ENCODE data around the gene SHISA6. TPM values are rescaled to one million over a fixed set of nuclear protein-coding genes. Genes with fewer than 3 reads are reported as not detected.

SHISA6 gene
- total RNA-seq, 1 experiment from 2014 or later: not detected

GRCh38 chr17:11406716-11407115 lies 165.7 kb downstream of the SHISA6 start:
- TF ChIP-seq TCF7L2 (IDR thresholded peaks at IDR 0.05; ENCODE audit: low read depth, low read length): no peak
- TF ChIP-seq, protein P1, sequence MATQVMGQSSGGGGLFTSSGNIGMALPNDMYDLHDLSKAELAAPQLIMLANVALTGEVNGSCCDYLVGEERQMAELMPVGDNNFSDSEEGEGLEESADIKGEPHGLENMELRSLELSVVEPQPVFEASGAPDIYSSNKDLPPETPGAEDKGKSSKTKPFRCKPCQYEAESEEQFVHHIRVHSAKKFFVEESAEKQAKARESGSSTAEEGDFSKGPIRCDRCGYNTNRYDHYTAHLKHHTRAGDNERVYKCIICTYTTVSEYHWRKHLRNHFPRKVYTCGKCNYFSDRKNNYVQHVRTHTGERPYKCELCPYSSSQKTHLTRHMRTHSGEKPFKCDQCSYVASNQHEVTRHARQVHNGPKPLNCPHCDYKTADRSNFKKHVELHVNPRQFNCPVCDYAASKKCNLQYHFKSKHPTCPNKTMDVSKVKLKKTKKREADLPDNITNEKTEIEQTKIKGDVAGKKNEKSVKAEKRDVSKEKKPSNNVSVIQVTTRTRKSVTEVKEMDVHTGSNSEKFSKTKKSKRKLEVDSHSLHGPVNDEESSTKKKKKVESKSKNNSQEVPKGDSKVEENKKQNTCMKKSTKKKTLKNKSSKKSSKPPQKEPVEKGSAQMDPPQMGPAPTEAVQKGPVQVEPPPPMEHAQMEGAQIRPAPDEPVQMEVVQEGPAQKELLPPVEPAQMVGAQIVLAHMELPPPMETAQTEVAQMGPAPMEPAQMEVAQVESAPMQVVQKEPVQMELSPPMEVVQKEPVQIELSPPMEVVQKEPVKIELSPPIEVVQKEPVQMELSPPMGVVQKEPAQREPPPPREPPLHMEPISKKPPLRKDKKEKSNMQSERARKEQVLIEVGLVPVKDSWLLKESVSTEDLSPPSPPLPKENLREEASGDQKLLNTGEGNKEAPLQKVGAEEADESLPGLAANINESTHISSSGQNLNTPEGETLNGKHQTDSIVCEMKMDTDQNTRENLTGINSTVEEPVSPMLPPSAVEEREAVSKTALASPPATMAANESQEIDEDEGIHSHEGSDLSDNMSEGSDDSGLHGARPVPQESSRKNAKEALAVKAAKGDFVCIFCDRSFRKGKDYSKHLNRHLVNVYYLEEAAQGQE (IDR thresholded peaks at IDR 0.05; ENCODE audit: insufficient read depth in 1 of 2, low read depth in 2 of 2, low read length in 1 of 2): no peak
- no peak for TF ChIP-seq SIN3A (IDR thresholded peaks at IDR 0.05; ENCODE audit: borderline replicate concordance, insufficient read depth, low read depth, low read length)
- TF ChIP-seq, protein P2, sequence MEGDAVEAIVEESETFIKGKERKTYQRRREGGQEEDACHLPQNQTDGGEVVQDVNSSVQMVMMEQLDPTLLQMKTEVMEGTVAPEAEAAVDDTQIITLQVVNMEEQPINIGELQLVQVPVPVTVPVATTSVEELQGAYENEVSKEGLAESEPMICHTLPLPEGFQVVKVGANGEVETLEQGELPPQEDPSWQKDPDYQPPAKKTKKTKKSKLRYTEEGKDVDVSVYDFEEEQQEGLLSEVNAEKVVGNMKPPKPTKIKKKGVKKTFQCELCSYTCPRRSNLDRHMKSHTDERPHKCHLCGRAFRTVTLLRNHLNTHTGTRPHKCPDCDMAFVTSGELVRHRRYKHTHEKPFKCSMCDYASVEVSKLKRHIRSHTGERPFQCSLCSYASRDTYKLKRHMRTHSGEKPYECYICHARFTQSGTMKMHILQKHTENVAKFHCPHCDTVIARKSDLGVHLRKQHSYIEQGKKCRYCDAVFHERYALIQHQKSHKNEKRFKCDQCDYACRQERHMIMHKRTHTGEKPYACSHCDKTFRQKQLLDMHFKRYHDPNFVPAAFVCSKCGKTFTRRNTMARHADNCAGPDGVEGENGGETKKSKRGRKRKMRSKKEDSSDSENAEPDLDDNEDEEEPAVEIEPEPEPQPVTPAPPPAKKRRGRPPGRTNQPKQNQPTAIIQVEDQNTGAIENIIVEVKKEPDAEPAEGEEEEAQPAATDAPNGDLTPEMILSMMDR (IDR thresholded peaks at IDR 0.05): no peak
- no peak for TF ChIP-seq POLR2AphosphoS5 (IDR thresholded peaks at IDR 0.05; ENCODE audit: low read depth, low read length)
- Histone ChIP-seq H3K27ac (ENCODE audit: low read length) (no peak overlapping the region), H3K4me1 (ENCODE audit: control insufficient read depth, insufficient read depth, low read length) (no peaks in the 10 kb centered on the region), H3K36me3 (ENCODE audit: control insufficient read depth, insufficient read depth, low read length) (no peaks in the 10 kb centered on the region), H3K4me3 (ENCODE audit: low read depth in 2 of 2, low read length in 2 of 2) (no peak overlapping the region), H3K27me3 (ENCODE audit: control insufficient read depth, insufficient read depth, low read length) (no peaks in the 10 kb centered on the region), H3K9me3 (ENCODE audit: control insufficient read depth, insufficient read depth, low read depth, low read length) (no peaks in the 10 kb centered on the region)
- in situ Hi-C loops (cut with HindIII; ENCODE audit: low pct_unique_long_range_greater_than_20kb, low sequenced_read_pairs): no loop called here
- ATAC-seq (no peak), DNase-seq (ENCODE audit: low read depth, low spot score) (no peak)
- intact Hi-C loops (cut with micrococcal nuclease; ENCODE audit: unreplicated experiment): no loop called here
- ChIA-PET POLR2A (no interaction called here), CTCF (no interaction called here)
- BruUV-seq (replicated peaks): no TSS peak

DNA sequence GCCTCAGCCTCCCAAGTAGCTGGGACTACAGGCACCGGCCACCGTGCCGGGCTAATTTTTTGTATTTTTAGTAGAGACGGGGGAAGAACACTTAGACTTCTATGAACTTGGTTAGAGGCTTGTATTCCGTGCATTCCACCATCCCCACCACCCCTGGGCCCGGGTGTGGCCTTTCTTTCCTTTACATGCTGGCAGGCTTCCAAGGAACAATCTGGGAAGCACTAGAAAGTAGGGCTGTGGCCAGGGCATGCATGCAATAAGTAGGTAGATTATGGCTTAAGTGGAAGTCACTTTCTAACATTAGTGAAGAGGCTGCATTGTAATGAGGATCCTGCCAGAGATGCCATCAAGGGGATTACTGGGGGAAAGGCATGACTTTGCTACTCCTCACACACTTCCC lies 171.6 kb downstream of the SHISA6 start:
- no TSS peak for BruUV-seq (replicated peaks)
- in situ Hi-C loops (cut with HindIII; ENCODE audit: low pct_unique_long_range_greater_than_20kb, low sequenced_read_pairs): no loop called here
- POLR2A ChIA-PET: no interaction called here

More for the DNA sequence above, 171.6 kb downstream of the SHISA6 start:
- no peaks in the 10 kb centered on the region for H3K4me1 ChIP-seq (ENCODE audit: control insufficient read depth, insufficient read depth, low read length)
- H3K9me3 ChIP-seq (ENCODE audit: control insufficient read depth, insufficient read depth, low read depth, low read length): no peaks in the 10 kb centered on the region
- CTCF ChIA-PET: no interaction called here
- no peak overlapping the region for H3K4me3 ChIP-seq (ENCODE audit: low read depth in 2 of 2, low read length in 2 of 2)
- DNase-seq (ENCODE audit: low read depth, low spot score) (no peak), ATAC-seq (no peak)
- no peaks in the 10 kb centered on the region for H3K27me3 ChIP-seq (ENCODE audit: control insufficient read depth, insufficient read depth, low read length)
- intact Hi-C loops (cut with micrococcal nuclease; ENCODE audit: unreplicated experiment): no loop called here
- TF ChIP-seq TCF7L2 (IDR thresholded peaks at IDR 0.05; ENCODE audit: low read depth, low read length): no peak
- TF ChIP-seq SIN3A (IDR thresholded peaks at IDR 0.05; ENCODE audit: borderline replicate concordance, insufficient read depth, low read depth, low read length): no peak
- TF ChIP-seq, protein P1 (IDR thresholded peaks at IDR 0.05; ENCODE audit: insufficient read depth in 1 of 2, low read depth in 2 of 2, low read length in 1 of 2): no peak
- TF ChIP-seq, protein P2 (IDR thresholded peaks at IDR 0.05): no peak
- no peak for TF ChIP-seq POLR2AphosphoS5 (IDR thresholded peaks at IDR 0.05; ENCODE audit: low read depth, low read length)
- no peak overlapping the region for H3K27ac ChIP-seq (ENCODE audit: low read length)
- no peaks in the 10 kb centered on the region for H3K36me3 ChIP-seq (ENCODE audit: control insufficient read depth, insufficient read depth, low read length)

Data from Panc1 (cell line).